Transverse colon (tissue), 4 donors: ENCODE data around the gene OTOR. TPM values are rescaled to one million over a fixed set of nuclear protein-coding genes. Genes with fewer than 3 reads are reported as not detected.

Experiments
- DNase-seq: peaks from one replicate; pipeline ENCODE4 v3.0.0-alpha.2; 2019
- H3K27ac ChIP-seq, 4 donors: fragments of 200-600 bp; sonication (generic); 2 replicates each; pipeline ENCODE4 v1.5.1; 2016 to 2018; ENCODE audit warnings: inconsistent platforms in 4 of 4
- H3K27me3 ChIP-seq: fragments of 200-600 bp; sonication (generic); 2 replicates; pipeline ENCODE4 v1.5.1; 2017; ENCODE audit warnings: inconsistent platforms
- H3K36me3 ChIP-seq, 4 donors: fragments of 200-600 bp; sonication (generic); 2 replicates each; pipeline ENCODE4 v1.5.1; 2017 to 2019; ENCODE audit warnings: inconsistent platforms in 4 of 4
- H3K4me1 ChIP-seq, 4 donors: fragments of 200-600 bp; sonication (generic); 2 replicates each; pipeline ENCODE4 v1.5.1; 2017 to 2020; ENCODE audit warnings: inconsistent platforms in 4 of 4
- H3K4me3 ChIP-seq, 4 donors: fragments of 200-600 bp; sonication (generic); 1 replicate in 1 of 4; 2 replicates in 3 of 4; pipeline versions ENCODE4 v1.5.1 to v1.6.1; 2017 to 2019; ENCODE audit warnings: inconsistent platforms in 4 of 4
- H3K9me3 ChIP-seq, 2 donors: fragments of 200-600 bp; sonication (generic); 2 replicates each; pipeline ENCODE4 v1.5.1; 2017 to 2019; ENCODE audit warnings: inconsistent platforms in 2 of 2
- EP300 ChIP-seq: sonication (generic); formaldehyde crosslinking; IDR thresholded peaks from one replicate; pipeline ENCODE4 v1.6.1; 2017; ENCODE audit warnings: antibody characterized with exemption, low read depth
- POLR2A ChIP-seq: fragments of 450-650 bp; IDR thresholded peaks from one replicate; pipeline ENCODE4 v1.6.1; 2016; ENCODE audit warnings: antibody characterized with exemption, mild to moderate bottlenecking, moderate library complexity
- POLR2AphosphoS5 ChIP-seq, 3 donors: sonication (generic); formaldehyde crosslinking; IDR thresholded peaks; one replicate each; pipeline ENCODE4 v1.6.1; 2016; ENCODE audit warnings: antibody characterized with exemption in 3 of 3
- WGBS, 2 donors: methylation state at CpG; one replicate each; pipeline ENCODE4 v1.1.5; 2018; ENCODE audit warnings: low coverage in 1 of 2; 5-methylcytosine and 5-hydroxymethylcytosine counted together
- in situ Hi-C, 4 donors: fragments of 200-750 bp; cut with MboI; loops; one replicate each; pipeline versions ENCODE4 v1.15.0 to v1.15.1; 2017; ENCODE audit warnings: low sequenced_read_pairs in 3 of 4, low pct_ligation_motif_present in 1 of 4, low pct_unique_long_range_greater_than_20kb in 1 of 4
- intact Hi-C: fragments of 100-400 bp; cut with DNase I; formaldehyde crosslinking; loops from one replicate; pipeline ENCODE4 v1.15.1; 2023; ENCODE audit warnings: low total_unique reads
- total RNA-seq, 4 donors: library from RNA; depleted of rRNA; stranded (reverse); fragments of >200 nt; gene quantifications; one replicate each; pipeline ENCODE4 v1.1.0, GENCODE V29; 2016
- TF ChIP-seq, protein P1 (sequence below), 5 experiments: fragments of 200-600 bp in 3 of 5; fragments of 450-650 bp in 2 of 5; sonication (generic) in 3 of 5; IDR thresholded peaks; 1 replicate in 2 of 5; 2 replicates in 3 of 5; pipeline ENCODE4 v1.5.1; 2016 to 2017; ENCODE audit warnings: antibody characterized with exemption in 5 of 5, inconsistent platforms in 3 of 5, mild to moderate bottlenecking in 2 of 5, moderate library complexity in 1 of 5

OTOR gene
- total RNA-seq, 4 donors from 2014 or later: not detected

- TF ChIP-seq POLR2A: no peak
- TF ChIP-seq POLR2AphosphoS5 (IDR thresholded peaks at IDR 0.05): no peak
- no peak for TF ChIP-seq EP300
- TF ChIP-seq, protein P1, sequence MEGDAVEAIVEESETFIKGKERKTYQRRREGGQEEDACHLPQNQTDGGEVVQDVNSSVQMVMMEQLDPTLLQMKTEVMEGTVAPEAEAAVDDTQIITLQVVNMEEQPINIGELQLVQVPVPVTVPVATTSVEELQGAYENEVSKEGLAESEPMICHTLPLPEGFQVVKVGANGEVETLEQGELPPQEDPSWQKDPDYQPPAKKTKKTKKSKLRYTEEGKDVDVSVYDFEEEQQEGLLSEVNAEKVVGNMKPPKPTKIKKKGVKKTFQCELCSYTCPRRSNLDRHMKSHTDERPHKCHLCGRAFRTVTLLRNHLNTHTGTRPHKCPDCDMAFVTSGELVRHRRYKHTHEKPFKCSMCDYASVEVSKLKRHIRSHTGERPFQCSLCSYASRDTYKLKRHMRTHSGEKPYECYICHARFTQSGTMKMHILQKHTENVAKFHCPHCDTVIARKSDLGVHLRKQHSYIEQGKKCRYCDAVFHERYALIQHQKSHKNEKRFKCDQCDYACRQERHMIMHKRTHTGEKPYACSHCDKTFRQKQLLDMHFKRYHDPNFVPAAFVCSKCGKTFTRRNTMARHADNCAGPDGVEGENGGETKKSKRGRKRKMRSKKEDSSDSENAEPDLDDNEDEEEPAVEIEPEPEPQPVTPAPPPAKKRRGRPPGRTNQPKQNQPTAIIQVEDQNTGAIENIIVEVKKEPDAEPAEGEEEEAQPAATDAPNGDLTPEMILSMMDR (IDR thresholded peaks at IDR 0.05): no peak
- no peak for DNase-seq
- H3K4me1 ChIP-seq: peaks cover 0 to 19% (median 12%) of the 10 kb centered on the region in 4 donors
- peaks cover 0 to 32% (median 14%) of the 10 kb centered on the region in 4 donors for H3K36me3 ChIP-seq
- intact Hi-C loops: no loop called here
- H3K4me3 ChIP-seq: no peak overlapping the region
- H3K9me3 ChIP-seq: no peaks in the 10 kb centered on the region
- H3K27me3 ChIP-seq: peaks cover 11% of the 10 kb centered on the region
- 70 to 87% methylated on average over 4 of the region's 4 CpGs for WGBS, 2 donors
- no peak overlapping the region for H3K27ac ChIP-seq
- in situ Hi-C loops: loop anchor here in 1 of 4 donors (25.0 kb wide), 1 partner anchor 220 kb away; no protein-coding TSS in a partner anchor
Measured at GRCh38 chr20:16732506-16733152, 15.5 kb upstream of the OTOR start.

DNA sequence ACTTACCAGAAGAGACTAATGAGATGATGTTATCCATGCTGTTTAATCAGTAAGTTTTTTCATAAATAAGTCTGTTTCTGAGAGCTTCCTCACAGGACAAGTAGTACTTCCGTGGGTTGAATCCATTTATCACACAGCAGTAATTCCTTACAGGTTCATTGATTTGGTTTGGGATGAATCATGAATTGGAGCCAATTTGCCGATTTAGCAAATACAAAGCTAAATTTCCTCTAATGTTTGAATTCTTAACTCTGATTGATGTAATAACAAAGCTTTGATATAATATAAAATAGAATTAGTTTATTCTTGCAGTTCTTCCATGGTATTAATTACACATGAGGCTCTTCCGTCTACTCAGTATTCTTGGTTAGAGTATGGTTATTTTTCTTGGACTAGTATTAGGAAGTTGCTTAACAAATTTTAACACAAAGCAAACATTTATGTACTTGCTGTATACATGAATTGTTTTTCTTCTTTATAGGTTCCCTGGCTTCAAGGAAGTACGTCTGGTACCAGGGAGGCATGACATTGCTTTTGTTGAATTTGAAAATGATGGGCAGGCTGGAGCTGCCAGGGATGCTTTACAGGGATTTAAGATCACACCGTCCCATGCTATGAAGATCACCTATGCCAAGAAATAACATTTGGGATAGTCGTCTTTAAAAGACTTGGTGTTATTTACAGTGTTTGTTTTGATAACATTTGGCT is 7.6 kb upstream of the OTOR start:
- TF ChIP-seq POLR2A (no peak), POLR2AphosphoS5 (IDR thresholded peaks at IDR 0.05) (no peak), EP300 (no peak)
- TF ChIP-seq, protein P1 (IDR thresholded peaks at IDR 0.05): no peak
- in situ Hi-C loops (loop anchor here in 1 of 4 donors (25.0 kb wide), 1 partner anchor 228 kb away; no protein-coding TSS in a partner anchor), intact Hi-C loops (no loop called here)
- Histone ChIP-seq H3K9me3 (no peaks in the 10 kb centered on the region), H3K4me1 (no peaks in the 10 kb centered on the region), H3K4me3 (no peak overlapping the region), H3K27me3 (no peaks in the 10 kb centered on the region), H3K27ac (no peak overlapping the region), H3K36me3 (peaks cover 0 to 42% (median 20%) of the 10 kb centered on the region in 4 donors)
- DNase-seq: no peak
- WGBS, 2 donors: 87 to 89% methylated on average over 6 of the region's 6 CpGs

- no peaks in the 10 kb centered on the region for H3K27me3 ChIP-seq
- H3K9me3 ChIP-seq: no peaks in the 10 kb centered on the region
- no peak for DNase-seq
- no peak overlapping the region for H3K27ac ChIP-seq
- no peak overlapping the region for H3K4me3 ChIP-seq
- TF ChIP-seq, protein P1 (IDR thresholded peaks at IDR 0.05): no peak
- TF ChIP-seq POLR2A (no peak), POLR2AphosphoS5 (IDR thresholded peaks at IDR 0.05) (no peak), EP300 (no peak)
- in situ Hi-C loops (loop anchor here in 1 of 4 donors (25.0 kb wide), 1 partner anchor 232 kb away; no protein-coding TSS in a partner anchor), intact Hi-C loops (no loop called here)
- H3K4me1 ChIP-seq: no peaks in the 10 kb centered on the region
- 50 to 78% methylated on average over 2 to 3 of the region's 3 CpGs for WGBS, 2 donors
- H3K36me3 ChIP-seq: peaks cover 0 to 20% (median 10%) of the 10 kb centered on the region in 4 donors
Measured at GRCh38 chr20:16744178-16744807, 3.9 kb upstream of the OTOR start.

- Histone ChIP-seq H3K27me3 (no peaks in the 10 kb centered on the region), H3K9me3 (no peaks in the 10 kb centered on the region), H3K27ac (no peak overlapping the region), H3K4me1 (no peaks in the 10 kb centered on the region), H3K4me3 (no peak overlapping the region), H3K36me3 (peaks cover 0 to 12% (median 6%) of the 10 kb centered on the region in 4 donors)
- WGBS, 2 donors: 64 to 86% methylated on average over 4 to 5 of the region's 5 CpGs
- DNase-seq: no peak
- no peak for TF ChIP-seq POLR2AphosphoS5 (IDR thresholded peaks at IDR 0.05)
- TF ChIP-seq POLR2A: no peak
- no peak for TF ChIP-seq EP300
- TF ChIP-seq, protein P1 (IDR thresholded peaks at IDR 0.05): no peak
- intact Hi-C loops: no loop called here
- in situ Hi-C loops: loop anchor here in 1 of 4 donors (25.0 kb wide), 1 partner anchor 233 kb away; no protein-coding TSS in a partner anchor
Measured at GRCh38 chr20:16745204-16745603, 3.0 kb upstream of the OTOR start.
